T-cell (primary cell): Measurements from ENCODE around the gene EPB41L4B. TPM values are rescaled to one million over a fixed set of nuclear protein-coding genes. Genes with fewer than 3 reads are reported as not detected.

ENCODE experiments used
- ATAC-seq, 4 experiments: fragments of 200-7000 bp in 3 of 4; fragments of 150-1000 bp in 1 of 4; cut with Tn5 transposase; replicated peaks in 1 of 4; 1 replicate in 3 of 4; 2 replicates in 1 of 4; pipeline ENCODE4 v1.10.0; 2021; ENCODE audit warnings: moderate library complexity in 3 of 4, mild to moderate bottlenecking in 2 of 4, moderate number of reproducible peaks in 1 of 4
- CTCF ChIA-PET, 2 donors: fragments of 300-600 bp; sonication (Branson Sonifier 250); formaldehyde crosslinking; loops; one replicate each; lab custom pipeline; 2022; ENCODE audit warnings: antibody characterized with exemption in 2 of 2; lab: Charles Lee
- POLR2A ChIA-PET, 2 donors: fragments of 300-600 bp; sonication (Branson Sonifier 250); formaldehyde crosslinking; loops; one replicate each; lab custom pipeline; 2022; ENCODE audit warnings: antibody characterized with exemption in 2 of 2; lab: Charles Lee
- DNase-seq, 35 experiments: peaks; one replicate each; pipeline versions ENCODE4 v3.0.0 to v3.0.0-alpha.2; 2013 to 2023
- H3K27ac ChIP-seq: one replicate; pipeline ENCODE4 v1.5.1; 2013; ENCODE audit warnings: low read length
- H3K27me3 ChIP-seq, 2 experiments: replicated peaks in 1 of 2; 1 replicate in 1 of 2; 2 replicates in 1 of 2; pipeline versions ENCODE4 v1.6.1 to v1.7.0; 2013; ENCODE audit warnings: low read length in 1 of 2, mixed read lengths in 1 of 2; ENCODE audit not compliant: control insufficient read depth in 2 of 2, insufficient read depth in 2 of 2; ENCODE audit errors: extremely low read depth in 1 of 2
- H3K36me3 ChIP-seq, 2 donors: 1 replicate in 1 of 2; 2 replicates in 1 of 2; pipeline versions ENCODE4 v1.6.1 to v1.7.0; 2013; ENCODE audit warnings: low read length in 1 of 2; ENCODE audit not compliant: control insufficient read depth in 2 of 2, insufficient read depth in 1 of 2; ENCODE audit errors: extremely low read depth in 1 of 2
- H3K4me1 ChIP-seq, 2 experiments: 1 replicate in 1 of 2; 2 replicates in 1 of 2; pipeline versions ENCODE4 v1.6.1 to v1.7.0; 2013; ENCODE audit warnings: low read length in 2 of 2, mixed read lengths in 1 of 2; ENCODE audit not compliant: insufficient read depth in 2 of 2, control insufficient read depth in 1 of 2; ENCODE audit errors: extremely low read depth in 1 of 2
- H3K4me3 ChIP-seq, 2 donors: 1 replicate in 1 of 2; 2 replicates in 1 of 2; pipeline versions ENCODE4 v1.5.1 to v1.7.0; 2013; ENCODE audit warnings: mild to moderate bottlenecking in 2 of 2, low read length in 1 of 2, moderate library complexity in 1 of 2; ENCODE audit not compliant: control insufficient read depth in 1 of 2; ENCODE audit errors: extremely low read depth in 1 of 2
- H3K9me3 ChIP-seq: 2 replicates; pipeline ENCODE4 v1.7.0; 2013
- H3K27ac Mint-ChIP-seq, 2 donors: one replicate each; pipeline ENCODE4 v1.8.0; 2020 to 2021; ENCODE audit warnings: mild to moderate bottlenecking in 2 of 2, mixed read lengths in 2 of 2
- H3K27me3 Mint-ChIP-seq, 2 donors: one replicate each; pipeline ENCODE4 v1.8.0; 2021 to 2022; ENCODE audit warnings: mixed read lengths in 2 of 2
- H3K36me3 Mint-ChIP-seq: one replicate; pipeline ENCODE4 v1.8.0; 2021; ENCODE audit warnings: mixed read lengths
- H3K4me1 Mint-ChIP-seq, 3 donors: one replicate each; pipeline ENCODE4 v1.8.0; 2020 to 2022; ENCODE audit warnings: mixed read lengths in 3 of 3, mild to moderate bottlenecking in 1 of 3
- H3K4me3 Mint-ChIP-seq, 3 donors: one replicate each; pipeline ENCODE4 v1.8.0; 2020 to 2022; ENCODE audit warnings: mild to moderate bottlenecking in 3 of 3, mixed read lengths in 3 of 3, moderate library complexity in 3 of 3
- H3K9me3 Mint-ChIP-seq, 3 donors: one replicate each; pipeline ENCODE4 v1.8.0; 2020 to 2022; ENCODE audit warnings: mixed read lengths in 3 of 3
- WGBS: methylation state at CpG from one replicate; pipeline ENCODE4 v1.1.5; 2013; ENCODE audit warnings: missing lambda C conversion rate; ENCODE audit not compliant: insufficient coverage; 5-methylcytosine and 5-hydroxymethylcytosine counted together
- total RNA-seq, 35 experiments: library from RNA in 6 of 35; stranded (reverse) in 6 of 35; fragments of 120-200 nt in 1 of 35; gene quantifications; one replicate each; pipeline versions ENCODE4 v1.2.1 to v1.2.4 and lab custom pipeline; 2013 to 2026

The EPB41L4B gene
- total RNA-seq, 5 donors from 2014 or later (not counting 1 experiment from before 2014, with no cell fraction given) = 0.16 to 0.26 (median 0.16) TPM; not detected in 2

DNA sequence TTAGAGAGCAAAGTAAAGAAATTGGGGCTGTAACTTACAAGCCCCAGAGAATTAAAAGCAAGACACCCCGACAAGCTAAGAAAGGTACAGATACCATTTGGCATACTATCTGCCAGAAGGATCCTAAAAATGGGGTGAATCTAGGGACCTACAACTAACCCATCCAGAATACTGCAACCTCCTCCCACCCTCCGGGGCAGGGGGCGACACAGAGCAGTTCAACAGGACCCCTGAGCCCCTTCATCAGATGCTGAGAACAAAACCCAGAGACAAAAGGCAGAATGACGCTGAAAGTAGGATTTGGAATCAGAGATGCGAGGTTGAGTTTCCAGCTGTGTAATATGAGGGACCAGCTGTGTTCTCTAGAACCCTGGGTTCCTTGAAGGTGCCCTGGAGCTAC, 71.2 kb downstream of the EPB41L4B start:
- Histone ChIP-seq H3K27me3 (peaks cover 4 to 6% of the 10 kb centered on the region in 2 experiments), H3K4me1 (no peaks in the 10 kb centered on the region), H3K36me3 (no peaks in the 10 kb centered on the region), H3K4me3 (no peak overlapping the region), H3K9me3 (no peaks in the 10 kb centered on the region), H3K27ac (no peak overlapping the region)
- DNase-seq (no peak), ATAC-seq (no peak)
- Mint-ChIP-seq H3K9me3 (no peaks in the 10 kb centered on the region), H3K36me3 (no peaks in the 10 kb centered on the region), H3K4me1 (peaks cover 0 to 4% (median under 1%) of the 10 kb centered on the region in 3 donors), H3K27me3 (peaks cover 8 to 10% of the 10 kb centered on the region in 2 donors), H3K27ac (no peak overlapping the region), H3K4me3 (no peak overlapping the region)
- 100% methylated on average over 2 of the region's 5 CpGs for WGBS
- ChIA-PET POLR2A (no interaction called here), CTCF (interaction anchor here in 1 of 2 donors (0.8 kb wide), 1 partner anchor 9 kb away, joined by 4 read pairs; no protein-coding TSS in a partner anchor)

DNA sequence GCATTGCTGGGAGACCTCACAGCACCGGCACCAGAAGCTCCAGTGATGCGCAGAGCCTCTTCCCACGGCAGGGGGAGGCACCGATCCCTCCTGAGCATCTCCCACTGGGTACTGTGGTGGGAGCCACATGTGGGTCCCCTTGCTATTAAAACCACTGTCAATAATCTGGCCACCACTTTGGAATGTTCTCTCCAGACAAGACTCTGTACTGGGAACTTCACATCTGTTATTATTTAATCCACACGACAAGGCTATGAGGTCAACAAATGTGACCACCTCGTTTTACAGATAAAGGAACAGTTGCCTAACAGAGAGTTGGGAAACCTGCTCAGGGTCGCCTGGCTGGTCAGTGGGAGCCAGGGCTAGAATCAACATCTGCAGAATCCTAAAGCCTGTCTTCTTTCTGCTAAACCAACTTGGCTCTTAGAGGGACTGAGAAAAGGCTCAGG, 72.7 kb downstream of the EPB41L4B start:
- 72% methylated on average over 4 of the region's 7 CpGs for WGBS
- Histone ChIP-seq H3K4me1 (no peaks in the 10 kb centered on the region), H3K4me3 (no peak overlapping the region), H3K36me3 (no peaks in the 10 kb centered on the region), H3K27me3 (peaks cover 8 to 15% of the 10 kb centered on the region in 2 experiments), H3K9me3 (no peaks in the 10 kb centered on the region), H3K27ac (no peak overlapping the region)
- H3K9me3 Mint-ChIP-seq = no peaks in the 10 kb centered on the region
- no peak overlapping the region for H3K4me3 Mint-ChIP-seq
- H3K36me3 Mint-ChIP-seq = no peaks in the 10 kb centered on the region
- POLR2A ChIA-PET = no interaction called here
- peaks cover 4 to 8% (median 4%) of the 10 kb centered on the region in 3 donors for H3K4me1 Mint-ChIP-seq
- ATAC-seq = no peak
- no peak overlapping the region for H3K27ac Mint-ChIP-seq
- CTCF ChIA-PET = no interaction called here
- H3K27me3 Mint-ChIP-seq = peaks cover 18 to 22% of the 10 kb centered on the region in 2 donors
- no peak for DNase-seq

GRCh38 chr9:109247228-109247627, 73.6 kb downstream of the EPB41L4B start:
- H3K27me3 ChIP-seq = peaks cover 8 to 12% of the 10 kb centered on the region in 2 experiments
- CTCF ChIA-PET = interaction anchor here in 1 of 2 donors (0.6 kb wide), 1 partner anchor 1944 kb away, joined by 6 read pairs; no protein-coding TSS in a partner anchor
- H3K27me3 Mint-ChIP-seq = peaks cover 20 to 22% of the 10 kb centered on the region in 2 donors

GRCh38 chr9:109246533-109246932, 74.3 kb downstream of the EPB41L4B start:
- no peaks in the 10 kb centered on the region for H3K36me3 Mint-ChIP-seq
- H3K4me1 Mint-ChIP-seq = peaks cover 4 to 8% (median 4%) of the 10 kb centered on the region in 3 donors
- WGBS = 91% methylated on average over 3 of the region's 6 CpGs
- DNase-seq (no peak), ATAC-seq (no peak)
- no peaks in the 10 kb centered on the region for H3K9me3 Mint-ChIP-seq
- H3K27me3 Mint-ChIP-seq = peaks cover 23% of the 10 kb centered on the region in 2 donors
- Histone ChIP-seq H3K4me1 (no peaks in the 10 kb centered on the region), H3K4me3 (no peak overlapping the region), H3K36me3 (no peaks in the 10 kb centered on the region), H3K27me3 (peaks cover 10 to 12% of the 10 kb centered on the region in 2 experiments), H3K9me3 (no peaks in the 10 kb centered on the region), H3K27ac (no peak overlapping the region)
- H3K4me3 Mint-ChIP-seq = no peak overlapping the region
- no peak overlapping the region for H3K27ac Mint-ChIP-seq
- CTCF ChIA-PET = interaction anchor here in 1 of 2 donors (0.6 kb wide), 1 partner anchor 1943 kb away, joined by 6 read pairs; no protein-coding TSS in a partner anchor
- POLR2A ChIA-PET = interaction anchor here in 1 of 2 donors (0.5 kb wide), 1 partner anchor 34 kb away, joined by 3 read pairs; no protein-coding TSS in a partner anchor

More at GRCh38 chr9:109247228-109247627, 73.6 kb downstream of the EPB41L4B start:
- POLR2A ChIA-PET = no interaction called here
- Histone ChIP-seq H3K4me3 (no peak overlapping the region), H3K27ac (no peak overlapping the region), H3K9me3 (no peaks in the 10 kb centered on the region), H3K36me3 (no peaks in the 10 kb centered on the region), H3K4me1 (no peaks in the 10 kb centered on the region)
- Mint-ChIP-seq H3K4me1 (peaks cover 4 to 8% (median 4%) of the 10 kb centered on the region in 3 donors), H3K36me3 (no peaks in the 10 kb centered on the region), H3K9me3 (no peaks in the 10 kb centered on the region), H3K27ac (no peak overlapping the region), H3K4me3 (no peak overlapping the region)
- DNase-seq (no peak), ATAC-seq (no peak)

GRCh38 chr9:109245310-109245897, 75.5 kb downstream of the EPB41L4B start:
- Histone ChIP-seq H3K4me3 (no peak overlapping the region), H3K4me1 (no peaks in the 10 kb centered on the region), H3K9me3 (no peaks in the 10 kb centered on the region), H3K36me3 (no peaks in the 10 kb centered on the region), H3K27me3 (peaks cover 10 to 12% of the 10 kb centered on the region in 2 experiments), H3K27ac (no peak overlapping the region)
- ChIA-PET POLR2A (no interaction called here), CTCF (no interaction called here)
- Mint-ChIP-seq H3K27me3 (peaks cover 26 to 27% of the 10 kb centered on the region in 2 donors), H3K4me3 (no peak overlapping the region), H3K27ac (no peak overlapping the region), H3K9me3 (no peaks in the 10 kb centered on the region), H3K4me1 (peaks cover 4 to 8% (median 4%) of the 10 kb centered on the region in 3 donors), H3K36me3 (no peaks in the 10 kb centered on the region)
- 78% methylated on average over 6 of the region's 6 CpGs for WGBS
- ATAC-seq = no peak
- no peak for DNase-seq

GRCh38 chr9:109244179-109245132, 76.4 kb downstream of the EPB41L4B start:
- peaks cover 4 to 8% (median 4%) of the 10 kb centered on the region in 3 donors for H3K4me1 Mint-ChIP-seq
- no peaks in the 10 kb centered on the region for H3K9me3 ChIP-seq
- POLR2A ChIA-PET = no interaction called here
- H3K36me3 ChIP-seq = no peaks in the 10 kb centered on the region
- peak; percentile 56 to 75 (median 63) for ATAC-seq
- WGBS = 2% methylated on average over 5 of the region's 9 CpGs
- H3K27ac ChIP-seq = no peak overlapping the region
- no peaks in the 10 kb centered on the region for H3K4me1 ChIP-seq
- H3K27me3 ChIP-seq = peaks cover 8 to 12% of the 10 kb centered on the region in 2 experiments
- peaks cover 0 to under 1% (median 0%) of the 10 kb centered on the region in 3 donors for H3K9me3 Mint-ChIP-seq
- H3K27ac Mint-ChIP-seq = no peak overlapping the region
- no peak overlapping the region for H3K4me3 ChIP-seq
- peaks cover 30 to 31% of the 10 kb centered on the region in 2 donors for H3K27me3 Mint-ChIP-seq
- H3K4me3 Mint-ChIP-seq = no peak overlapping the region
- CTCF ChIA-PET = no interaction called here
- DNase-seq = peak; percentile 7 to 78 (median 46)
- no peaks in the 10 kb centered on the region for H3K36me3 Mint-ChIP-seq
